Keratinocyte (primary cell): ENCODE results near the gene COX5A. TPM values are rescaled to one million over a fixed set of nuclear protein-coding genes. Genes with fewer than 3 reads are reported as not detected.
"Not testable (repeated sequence)": the region's sequence is repeated elsewhere in the genome, so short reads cannot be mapped to it uniquely, and the experiment has no call there.

ENCODE experiments used
- DNase-seq: peaks from one replicate; pipeline ENCODE4 v3.0.0-alpha.2; 2011; ENCODE audit warnings: low read depth, missing footprints, low spot score
- FAIRE-seq: peaks from 2 replicates; lab custom pipeline; 2011; peaks lifted over from hg19 to GRCh38; lab: Jason Lieb, UNC
- H2AFZ ChIP-seq: 2 replicates; pipeline ENCODE4 v1.6.0; 2012; ENCODE audit warnings: low read length, control low read depth, inconsistent platforms; ENCODE audit not compliant: control insufficient read depth
- H3K27ac ChIP-seq: 2 replicates; pipeline ENCODE4 v1.5.1; 2011; ENCODE audit warnings: low read length; ENCODE audit not compliant: control insufficient read depth, insufficient read depth
- H3K27me3 ChIP-seq: 3 replicates; pipeline ENCODE4 v1.6.0; 2011; ENCODE audit warnings: low read length; ENCODE audit not compliant: control insufficient read depth, insufficient read depth; ENCODE audit errors: extremely low read depth
- H3K36me3 ChIP-seq, 2 experiments: 2 replicates in 1 of 2; 3 replicates in 1 of 2; pipeline ENCODE4 v1.5.1; 2011; ENCODE audit warnings: low read length in 2 of 2, mild to moderate bottlenecking in 1 of 2; ENCODE audit not compliant: control insufficient read depth in 2 of 2, insufficient read depth in 2 of 2; ENCODE audit errors: extremely low read depth in 1 of 2
- H3K4me1 ChIP-seq: 3 replicates; pipeline ENCODE4 v1.5.1; 2011; ENCODE audit warnings: low read length; ENCODE audit not compliant: control insufficient read depth, insufficient read depth; ENCODE audit errors: extremely low read depth
- H3K4me2 ChIP-seq: 3 replicates; pipeline ENCODE4 v1.6.0; 2011; ENCODE audit warnings: low read depth, low read length; ENCODE audit not compliant: control insufficient read depth, insufficient read depth; ENCODE audit errors: extremely low read depth
- H3K4me3 ChIP-seq, 3 experiments: fragments of 200-600 bp in 1 of 3; sonication (generic) in 1 of 3; 2 replicates in 2 of 3; 3 replicates in 1 of 3; pipeline ENCODE4 v1.5.1; 2011 to 2016; ENCODE audit warnings: low read length in 3 of 3, mild to moderate bottlenecking in 3 of 3, control low read depth in 2 of 3, inconsistent platforms in 1 of 3, low read depth in 1 of 3, mixed read lengths in 1 of 3, mixed run types in 1 of 3, moderate library complexity in 1 of 3; ENCODE audit not compliant: control insufficient read depth in 2 of 3, insufficient read depth in 2 of 3; ENCODE audit errors: extremely low read depth in 1 of 3
- H3K79me2 ChIP-seq: 2 replicates; pipeline ENCODE4 v1.6.0; 2012; ENCODE audit warnings: low read length; ENCODE audit not compliant: control insufficient read depth, insufficient read depth
- H3K9ac ChIP-seq: 3 replicates; pipeline ENCODE4 v1.6.0; 2011; ENCODE audit warnings: low read length; ENCODE audit not compliant: control insufficient read depth, insufficient read depth; ENCODE audit errors: extremely low read depth
- H3K9me1 ChIP-seq: 3 replicates; pipeline ENCODE4 v1.6.0; 2011; ENCODE audit warnings: low read length; ENCODE audit not compliant: control insufficient read depth, insufficient read depth; ENCODE audit errors: extremely low read depth
- H3K9me3 ChIP-seq: 2 replicates; pipeline ENCODE4 v1.5.1; 2012; ENCODE audit warnings: low read depth, low read length; ENCODE audit not compliant: control insufficient read depth
- H4K20me1 ChIP-seq: 3 replicates; pipeline ENCODE4 v1.6.0; 2011; ENCODE audit warnings: low read length; ENCODE audit not compliant: control insufficient read depth, insufficient read depth; ENCODE audit errors: extremely low read depth
- CTCF ChIP-seq, 3 experiments: IDR thresholded peaks in 1 of 3; conservative IDR thresholded peaks in 1 of 3; optimal IDR thresholded peaks in 1 of 3; 2 replicates in 2 of 3; 3 replicates in 1 of 3; pipeline versions ENCODE3 to v1.5.1; 2011; ENCODE audit warnings: low read length in 3 of 3, mild to moderate bottlenecking in 3 of 3, moderate library complexity in 2 of 3, control low read depth in 1 of 3, inconsistent platforms in 1 of 3; ENCODE audit not compliant: insufficient read depth in 2 of 3; ENCODE audit errors: extremely low read depth in 1 of 3
- EZH2 ChIP-seq: IDR thresholded peaks from one replicate; pipeline ENCODE4 v1.6.1; 2012; ENCODE audit warnings: inconsistent platforms, mild to moderate bottlenecking, low read length, moderate library complexity
- dilution Hi-C: fragments of 300-500 bp; cut with MboI; formaldehyde crosslinking; loops from one replicate; pipeline ENCODE4 v1.7.0; 2020; ENCODE audit warnings: low sequenced_read_pairs; ENCODE audit not compliant: extremely low pct_ligation_motif_present
- polyA plus RNA-seq, 5 experiments: library from polyadenylated mRNA; depleted of rRNA in 3 of 5; stranded (reverse) in 3 of 5; stranded (forward) in 1 of 5; unstranded in 1 of 5; fragments of >200 nt; gene quantifications; 1 replicate in 1 of 5; 2 replicates in 3 of 5; 3 replicates in 1 of 5; pipeline versions ENCODE4 v1.2.1 to v1.2.3, GENCODE V29; 2011 to 2012; ENCODE audit warnings: missing spikeins in 2 of 5, low read depth in 1 of 5, low replicate concordance in 1 of 5

Gene COX5A
- polyA plus RNA-seq, 1 donor (not counting 4 experiments of a cell fraction or from before 2014, with no cell fraction given), result 217 TPM

GRCh38 chr15:74935193-74935592, 2.7 kb downstream of the COX5A start:
- FAIRE-seq, DNase-seq: not testable (repeated sequence)

GRCh38 chr15:74933573-74933972, 4.3 kb downstream of the COX5A start:
- DNase-seq (no peak), FAIRE-seq (no peak)
- dilution Hi-C loops, result no loop called here
- H3K4me1 ChIP-seq, result no peaks in the 10 kb centered on the region
- H3K9me3 ChIP-seq, result no peaks in the 10 kb centered on the region
- peaks cover 6 to 11% of the 10 kb centered on the region in 2 experiments for H3K36me3 ChIP-seq
- H3K27me3 ChIP-seq, result no peaks in the 10 kb centered on the region
- TF ChIP-seq CTCF (optimal IDR thresholded peaks at IDR 0.05 in 1 of 3, IDR thresholded peaks at IDR 0.05 in 1 of 3, conservative IDR thresholded peaks at IDR 0.05 in 1 of 3; ENCODE audit: extremely low read depth in 1 of 3, insufficient read depth in 2 of 3, low read length in 3 of 3) (no peak), EZH2 (no peak)
- no peak overlapping the region for H3K27ac ChIP-seq
- H2AFZ ChIP-seq, result no peak overlapping the region
- H3K4me3 ChIP-seq, result no peak overlapping the region
- H3K9me1 ChIP-seq, result no peaks in the 10 kb centered on the region
- H3K4me2 ChIP-seq, result no peak overlapping the region
- peaks cover 77% of the 10 kb centered on the region for H3K79me2 ChIP-seq
- no peaks in the 10 kb centered on the region for H4K20me1 ChIP-seq
- H3K9ac ChIP-seq, result no peak overlapping the region

More at GRCh38 chr15:74935193-74935592, 2.7 kb downstream of the COX5A start:
- H3K9me1 ChIP-seq, H3K4me3 ChIP-seq, H3K9me3 ChIP-seq, H3K4me1 ChIP-seq, H3K27me3 ChIP-seq, H2AFZ ChIP-seq, H4K20me1 ChIP-seq, H3K4me2 ChIP-seq, H3K9ac ChIP-seq, dilution Hi-C loops, H3K36me3 ChIP-seq, H3K27ac ChIP-seq: not testable (repeated sequence)
- peaks cover 69% of the 10 kb centered on the region for H3K79me2 ChIP-seq
- peak in 1 of 3 experiments; percentile 17 for TF ChIP-seq CTCF (optimal IDR thresholded peaks at IDR 0.05 in 1 of 3, IDR thresholded peaks at IDR 0.05 in 1 of 3, conservative IDR thresholded peaks at IDR 0.05 in 1 of 3; ENCODE audit: extremely low read depth in 1 of 3, insufficient read depth in 2 of 3, low read length in 3 of 3)
